SU-DHL-6 (cell line): ENCODE data around the gene HSPB8.
"Not testable (repeated sequence)": the region's sequence is repeated elsewhere in the genome, so short reads cannot be mapped to it uniquely, and the experiment has no call there.

Experiments
- CTCF ChIP-seq: fragments of 200-600 bp; sonication (generic); IDR thresholded peaks from one replicate; pipeline ENCODE4 v1.5.1; 2017; ENCODE audit warnings: antibody characterized with exemption, mild to moderate bottlenecking, low read length, moderate library complexity; ENCODE audit not compliant: insufficient read depth, poor library complexity, severe bottlenecking
- EZH2phosphoT487 ChIP-seq: fragments of 200-600 bp; sonication (generic), shearing (Covaris generic); conservative IDR thresholded peaks from 2 replicates; pipeline ENCODE4 v1.6.1; 2018; ENCODE audit warnings: mild to moderate bottlenecking, antibody characterized with exemption, low read length, moderate library complexity, mixed read lengths

- TF ChIP-seq CTCF, EZH2phosphoT487: not testable (repeated sequence)
Observed at GRCh38 chr12:119218875-119219274, 40.1 kb downstream of the HSPB8 start.
